A549 (cell line): ENCODE measurements around the gene TBC1D12. TPM values are rescaled to one million over a fixed set of nuclear protein-coding genes. Genes with fewer than 3 reads are reported as not detected.

ENCODE experiments used
- ATAC-seq, 2 experiments: fragments of 200-7000 bp in 1 of 2; fragments of >200 bp in 1 of 2; cut with Nextera tagmentation in 1 of 2; cut with Tn5 transposase in 1 of 2; 3 replicates each; pipeline versions ENCODE4 v1.8.0 to v1.9.1; 2018 to 2020; ENCODE audit warnings: mild to moderate bottlenecking in 1 of 2, moderate library complexity in 1 of 2
- CTCF ChIA-PET: fragments of 300-600 bp; sonication (Branson Sonifier 250); formaldehyde crosslinking; extraction: SDS; loops from one replicate; lab custom pipeline; 2021; ENCODE audit warnings: antibody characterized with exemption, inconsistent platforms; lab: Yijun Ruan, JAX
- POLR2A ChIA-PET: fragments of 350-600 bp; formaldehyde crosslinking; extraction: SDS; loops from one replicate; lab custom pipeline; 2021; ENCODE audit warnings: antibody characterized with exemption, inconsistent platforms; lab: Yijun Ruan, JAX
- DNase-seq, 2 experiments: peaks; one replicate each; pipeline versions ENCODE4 v3.0.0 to v3.0.0-alpha.2; 2011 to 2016; ENCODE audit warnings: low read depth in 1 of 2, low spot score in 1 of 2
- FAIRE-seq: peaks from 2 replicates; lab custom pipeline; 2011; peaks lifted over from hg19 to GRCh38; lab: Jason Lieb, UNC
- H3K27ac ChIP-seq, 2 experiments: fragments of >200 bp; sonication (Bioruptor Twin); formaldehyde crosslinking; 3 replicates each; pipeline ENCODE4 v1.5.1; 2016 to 2017
- H3K4me1 ChIP-seq: fragments of >200 bp; sonication (Bioruptor Twin); formaldehyde crosslinking; 3 replicates; pipeline ENCODE4 v1.6.1; 2016
- H3K4me2 ChIP-seq: fragments of >200 bp; sonication (Bioruptor Twin); formaldehyde crosslinking; 3 replicates; pipeline ENCODE4 v1.6.1; 2016
- H3K4me3 ChIP-seq: fragments of >200 bp; sonication (Bioruptor Twin); formaldehyde crosslinking; 3 replicates; pipeline ENCODE4 v1.5.1; 2016
- H3K9me3 ChIP-seq: fragments of >200 bp; sonication (Bioruptor Twin); formaldehyde crosslinking; 3 replicates; pipeline ENCODE4 v1.6.1; 2016
- CBX2 ChIP-seq: fragments of 200-600 bp; sonication (generic); IDR thresholded peaks from 2 replicates; pipeline ENCODE4 v1.6.1; 2016; ENCODE audit warnings: low read depth, mild to moderate bottlenecking, borderline replicate concordance
- CEBPB ChIP-seq, 2 experiments: fragments of >200 bp in 1 of 2; sonication (Bioruptor Twin) in 1 of 2; formaldehyde crosslinking in 1 of 2; IDR thresholded peaks; 2 replicates each; pipeline ENCODE4 v1.6.1; 2012 to 2016
- CTCF ChIP-seq: fragments of >200 bp; sonication (Bioruptor Twin); formaldehyde crosslinking; IDR thresholded peaks from 3 replicates; pipeline ENCODE4 v1.5.1; 2016
- EHMT2 ChIP-seq: fragments of 200-600 bp; sonication (generic); IDR thresholded peaks from 2 replicates; pipeline ENCODE4 v1.6.1; 2016; ENCODE audit warnings: antibody characterized with exemption, low read depth, mild to moderate bottlenecking, moderate library complexity
- ELK1 ChIP-seq: fragments of 150-350 bp; IDR thresholded peaks from 2 replicates; pipeline ENCODE4 v1.6.1; 2014; ENCODE audit warnings: low read depth, mild to moderate bottlenecking, low read length
- EP300 ChIP-seq, 2 experiments: fragments of >200 bp; sonication (Bioruptor Twin); formaldehyde crosslinking; IDR thresholded peaks; 2 replicates in 1 of 2; 3 replicates in 1 of 2; pipeline ENCODE4 v1.6.1; 2016 to 2017
- FOSL2 ChIP-seq, 2 experiments: fragments of 450-650 bp in 1 of 2; fragments of >200 bp in 1 of 2; sonication (Bioruptor Twin) in 1 of 2; formaldehyde crosslinking; IDR thresholded peaks; 2 replicates each; pipeline versions ENCODE4 v1.5.0 to v1.6.1; 2016 to 2020; ENCODE audit warnings: mild to moderate bottlenecking in 1 of 2, moderate library complexity in 1 of 2
- JUN ChIP-seq, 2 experiments: fragments of >200 bp; sonication (Bioruptor Twin); formaldehyde crosslinking; IDR thresholded peaks; 2 replicates in 1 of 2; 3 replicates in 1 of 2; pipeline ENCODE4 v1.6.1; 2016 to 2017
- JUNB ChIP-seq: fragments of >200 bp; sonication (Bioruptor Twin); formaldehyde crosslinking; IDR thresholded peaks from 2 replicates; pipeline ENCODE4 v1.6.1; 2016
- KDM5A ChIP-seq: fragments of 200-600 bp; sonication (generic); IDR thresholded peaks from 2 replicates; pipeline ENCODE4 v1.6.1; 2016; ENCODE audit warnings: antibody characterized with exemption, mild to moderate bottlenecking
- RAD21 ChIP-seq, 2 experiments: fragments of >200 bp in 1 of 2; sonication (Bioruptor Twin) in 1 of 2; formaldehyde crosslinking in 1 of 2; IDR thresholded peaks in 1 of 2; conservative IDR thresholded peaks in 1 of 2; 2 replicates in 1 of 2; 3 replicates in 1 of 2; pipeline ENCODE4 v1.6.1; 2012 to 2018; ENCODE audit warnings: inconsistent platforms in 1 of 2
- RARB ChIP-seq: fragments of 250-450 bp; sonication (Bioruptor Pico); IDR thresholded peaks from 2 replicates; pipeline ENCODE4 v1.8.0; 2021; ENCODE audit warnings: mild to moderate bottlenecking, moderate library complexity
- REST ChIP-seq: fragments of 200-600 bp; sonication (generic); IDR thresholded peaks from 2 replicates; pipeline ENCODE4 v1.6.1; 2016; ENCODE audit warnings: antibody characterized with exemption, mild to moderate bottlenecking, moderate library complexity
- RNF2 ChIP-seq: fragments of 200-600 bp; sonication (generic); IDR thresholded peaks from 2 replicates; pipeline ENCODE4 v1.6.1; 2016; ENCODE audit warnings: low read depth, mild to moderate bottlenecking, antibody characterized with exemption, moderate library complexity, borderline replicate concordance
- SMC3 ChIP-seq: fragments of >200 bp; sonication (Bioruptor Twin); formaldehyde crosslinking; IDR thresholded peaks from 3 replicates; pipeline ENCODE4 v1.6.1; 2018; ENCODE audit warnings: inconsistent platforms
- TP53 ChIP-seq: fragments of 250-450 bp; sonication (Bioruptor Pico); IDR thresholded peaks from 2 replicates; pipeline ENCODE4 v1.5.0; 2021; ENCODE audit warnings: mild to moderate bottlenecking, moderate library complexity
- ZFP36 ChIP-seq: fragments of 450-650 bp; IDR thresholded peaks from 2 replicates; pipeline ENCODE4 v1.6.1; 2014; ENCODE audit warnings: borderline replicate concordance; ENCODE audit not compliant: partially characterized antibody
- ZNF302 ChIP-seq: fragments of 250-450 bp; sonication (Bioruptor Pico); IDR thresholded peaks from 2 replicates; pipeline ENCODE4 v1.9.0; 2021; ENCODE audit warnings: inconsistent platforms, mild to moderate bottlenecking, moderate library complexity
- ZSCAN20 ChIP-seq: fragments of 250-450 bp; sonication (Bioruptor Pico); IDR thresholded peaks from 2 replicates; pipeline ENCODE4 v1.8.0; 2022; ENCODE audit warnings: mild to moderate bottlenecking, moderate library complexity
- WGBS: methylation state at CpG from one replicate; pipeline ENCODE4 v1.1.6; 2017; ENCODE audit errors: missing lambda C conversion rate; 5-methylcytosine and 5-hydroxymethylcytosine counted together
- polyA plus RNA-seq, 4 experiments: library from polyadenylated mRNA; depleted of rRNA in 3 of 4; stranded (reverse); fragments of >200 nt; fragmentation: RNase III in 1 of 4; extraction: RNeasy Plus Mini Kit Qiagen cat#74134 plus additional on column Dnase treatment in 1 of 4; gene quantifications; 2 replicates in 3 of 4; 3 replicates in 1 of 4; pipeline ENCODE4 v1.2.3, GENCODE V29; 2011 to 2017

The TBC1D12 gene
- polyA plus RNA-seq, 2 of the 4 experiments (the other 2 are of a cell fraction), result 4.4 to 5.7 TPM

DNA sequence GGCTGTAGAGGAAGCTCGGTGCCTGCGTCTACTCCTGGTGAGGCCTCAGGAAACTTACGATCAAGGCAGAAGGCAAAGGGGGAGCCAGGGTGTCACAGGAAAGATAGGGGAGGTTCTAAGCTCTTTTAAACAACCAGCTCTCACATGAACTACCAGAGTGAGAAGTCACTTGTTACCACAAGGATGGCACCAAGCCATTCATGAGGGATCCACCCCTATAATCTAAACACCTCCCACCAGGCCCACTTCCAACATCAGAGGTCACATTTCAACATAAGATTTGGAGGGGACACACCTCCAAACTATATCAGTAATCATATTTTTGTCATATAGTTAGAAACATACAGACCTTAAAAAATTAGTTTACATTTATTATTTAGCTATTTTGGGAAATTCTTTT is 49.0 kb upstream of the TBC1D12 start:
- H3K4me3 ChIP-seq, result no peak overlapping the region
- no peaks in the 10 kb centered on the region for H3K9me3 ChIP-seq
- ATAC-seq (no peak), DNase-seq (no peak), FAIRE-seq (no peak)
- H3K4me1 ChIP-seq, result no peaks in the 10 kb centered on the region
- ChIA-PET POLR2A (interaction anchor here (0.5 kb wide), 1 partner anchor 91 kb away, joined by 4 read pairs; no protein-coding TSS in a partner anchor), CTCF (interaction anchor here (0.6 to 2.2 kb wide), 6 partner anchors 9 to 437 kb away, joined by 3 to 14 read pairs (median 6); partner anchors contain the start of gene NOC3L)
- H3K27ac ChIP-seq, result no peak overlapping the region
- TF ChIP-seq ZSCAN20 (CRISPR knock-in tag), result no peak
- TF ChIP-seq EP300 (IDR thresholded peaks at IDR 0.05), result no peak
- no peak for TF ChIP-seq EHMT2
- TF ChIP-seq ZNF302 (CRISPR knock-in tag), result no peak
- TF ChIP-seq CEBPB (IDR thresholded peaks at IDR 0.05), result no peak
- no peak for TF ChIP-seq FOSL2 (IDR thresholded peaks at IDR 0.05)
- TF ChIP-seq FOSL2 (CRISPR knock-in tag; IDR thresholded peaks at IDR 0.05), result no peak
- TF ChIP-seq KDM5A, result no peak
- WGBS, result 96% methylated on average over 3 of the region's 3 CpGs
- H3K4me2 ChIP-seq, result no peak overlapping the region

- CTCF ChIA-PET, result no interaction called here
- POLR2A ChIA-PET, result no interaction called here
- DNase-seq (no peak), ATAC-seq (no peak), FAIRE-seq (no peak)
- H3K27ac ChIP-seq, result no peak overlapping the region
- no peaks in the 10 kb centered on the region; the same call in 2 of the 3 replicates for H3K4me1 ChIP-seq
- 93% methylated on average over 2 of the region's 2 CpGs for WGBS
- no peaks in the 10 kb centered on the region for H3K9me3 ChIP-seq
- TF ChIP-seq RAD21 (conservative IDR thresholded peaks at IDR 0.05 in 1 of 2, IDR thresholded peaks at IDR 0.05 in 1 of 2), result no peak
- no peak for TF ChIP-seq EHMT2
- no peak for TF ChIP-seq TP53
- TF ChIP-seq CBX2, result no peak
- no peak for TF ChIP-seq KDM5A
- TF ChIP-seq REST, result no peak
- TF ChIP-seq RNF2, result no peak
- no peak for TF ChIP-seq ELK1
- no peak for TF ChIP-seq RARB (CRISPR knock-in tag)
- TF ChIP-seq JUNB, result no peak
- no peak for TF ChIP-seq JUN (IDR thresholded peaks at IDR 0.05)
- TF ChIP-seq SMC3, result no peak
- no peak for TF ChIP-seq ZFP36
- TF ChIP-seq CTCF, result no peak
- H3K4me3 ChIP-seq, result no peak overlapping the region
- H3K4me2 ChIP-seq, result no peak overlapping the region
Observed at GRCh38 chr10:94355841-94356240, 46.5 kb upstream of the TBC1D12 start.
